PC-9 (cell line): ENCODE results near the gene LRP1B. TPM values are rescaled to one million over a fixed set of nuclear protein-coding genes. Genes with fewer than 3 reads are reported as not detected.

Experiments used
- BruUV-seq: library from RNA; stranded (reverse); fragments of 400-500 nt; replicated peaks from 2 replicates; lab custom pipeline; 2021; lab: Mats Ljungman, UMichigan
- CTCF ChIA-PET: fragments of 300-600 bp; sonication (Branson Sonifier 250); formaldehyde crosslinking; loops from one replicate; lab custom pipeline; 2022; ENCODE audit warnings: antibody characterized with exemption; lab: Charles Lee
- POLR2A ChIA-PET: fragments of 300-600 bp; sonication (Branson Sonifier 250); formaldehyde crosslinking; loops from one replicate; lab custom pipeline; 2022; ENCODE audit warnings: antibody characterized with exemption; ENCODE audit not compliant: unreplicated experiment; lab: Charles Lee
- DNase-seq, 2 experiments: peaks; one replicate each; pipeline versions ENCODE4 v3.0.0 to v3.0.0-alpha.2; 2015 to 2022; ENCODE audit warnings: mixed read lengths in 1 of 2
- H2AFZ ChIP-seq: fragments of 200-600 bp; sonication (generic); 2 replicates; pipeline ENCODE4 v1.8.1; 2017; ENCODE audit warnings: antibody characterized with exemption
- H3F3A ChIP-seq: fragments of 200-600 bp; sonication (generic); 2 replicates; pipeline ENCODE4 v1.8.1; 2017; ENCODE audit warnings: antibody characterized with exemption, mild to moderate bottlenecking, low read depth; ENCODE audit not compliant: insufficient read depth
- H3K27ac ChIP-seq: fragments of 200-600 bp; sonication (generic); 2 replicates; pipeline ENCODE4 v1.6.1; 2016; ENCODE audit warnings: mixed run types
- H3K27me3 ChIP-seq: fragments of 200-600 bp; sonication (generic); 2 replicates; pipeline ENCODE4 v1.6.1; 2016; ENCODE audit warnings: low read depth, mixed run types; ENCODE audit not compliant: insufficient read depth
- H3K36me3 ChIP-seq: fragments of 200-600 bp; sonication (generic); 2 replicates; pipeline ENCODE4 v1.6.1; 2016; ENCODE audit warnings: low read depth, mixed run types
- H3K4me1 ChIP-seq: fragments of 200-600 bp; sonication (generic); replicated peaks from 2 replicates; pipeline ENCODE4 v1.6.1; 2016; ENCODE audit warnings: mixed run types; ENCODE audit not compliant: insufficient read depth
- H3K4me2 ChIP-seq: fragments of 200-600 bp; sonication (generic); 2 replicates; pipeline ENCODE4 v1.6.1; 2017; ENCODE audit warnings: mixed run types
- H3K4me3 ChIP-seq: fragments of 200-600 bp; sonication (generic); 2 replicates; pipeline ENCODE4 v1.6.1; 2016; ENCODE audit warnings: mixed run types
- H3K79me2 ChIP-seq: fragments of 200-600 bp; sonication (generic); 2 replicates; pipeline ENCODE4 v1.6.1; 2017; ENCODE audit warnings: low read depth, mixed run types
- H3K9me2 ChIP-seq: fragments of 200-600 bp; sonication (generic); 2 replicates; pipeline ENCODE4 v1.8.1; 2017; ENCODE audit warnings: mild to moderate bottlenecking; ENCODE audit not compliant: insufficient read depth
- H3K9me3 ChIP-seq: fragments of 200-600 bp; sonication (generic); 2 replicates; pipeline ENCODE4 v1.8.1; 2016; ENCODE audit warnings: low read depth; ENCODE audit not compliant: insufficient read depth
- H4K20me1 ChIP-seq: fragments of 200-600 bp; sonication (generic); 2 replicates; pipeline ENCODE4 v1.8.1; 2017; ENCODE audit not compliant: insufficient read depth
- EZH2 ChIP-seq: fragments of 200-600 bp; sonication (generic); IDR thresholded peaks from 2 replicates; pipeline ENCODE4 v1.8.0; 2017; ENCODE audit warnings: antibody characterized with exemption, low read depth
- intact Hi-C: fragments of 100-400 bp; cut with micrococcal nuclease; formaldehyde crosslinking; loops from one replicate; pipeline ENCODE4 v1.10.0; 2022; ENCODE audit not compliant: unreplicated experiment
- total RNA-seq: library from RNA; stranded (reverse); gene quantifications from 2 replicates; pipeline ENCODE4 v1.2.3, GENCODE V29; 2021
- TF ChIP-seq, protein P1 (sequence below): fragments of 200-600 bp; sonication (generic); conservative IDR thresholded peaks from 2 replicates; pipeline ENCODE4 v1.6.1; 2017; ENCODE audit warnings: mixed run types, antibody characterized with exemption, mild to moderate bottlenecking, moderate library complexity

Gene LRP1B
- total RNA-seq, 1 experiment from 2014 or later, result 1.7 TPM

- Histone ChIP-seq H3K4me1 (no peaks in the 10 kb centered on the region), H3F3A (no peaks in the 10 kb centered on the region), H3K9me3 (no peaks in the 10 kb centered on the region), H3K27ac (no peak overlapping the region), H3K79me2 (no peaks in the 10 kb centered on the region), H4K20me1 (no peaks in the 10 kb centered on the region), H3K27me3 (no peaks in the 10 kb centered on the region), H3K4me3 (no peak overlapping the region), H3K9me2 (no peaks in the 10 kb centered on the region), H3K4me2 (no peak overlapping the region), H2AFZ (no peak overlapping the region), H3K36me3 (no peaks in the 10 kb centered on the region)
- intact Hi-C loops, result no loop called here
- ChIA-PET CTCF (no interaction called here), POLR2A (no interaction called here)
- no peak for TF ChIP-seq EZH2
- TF ChIP-seq, protein P1, sequence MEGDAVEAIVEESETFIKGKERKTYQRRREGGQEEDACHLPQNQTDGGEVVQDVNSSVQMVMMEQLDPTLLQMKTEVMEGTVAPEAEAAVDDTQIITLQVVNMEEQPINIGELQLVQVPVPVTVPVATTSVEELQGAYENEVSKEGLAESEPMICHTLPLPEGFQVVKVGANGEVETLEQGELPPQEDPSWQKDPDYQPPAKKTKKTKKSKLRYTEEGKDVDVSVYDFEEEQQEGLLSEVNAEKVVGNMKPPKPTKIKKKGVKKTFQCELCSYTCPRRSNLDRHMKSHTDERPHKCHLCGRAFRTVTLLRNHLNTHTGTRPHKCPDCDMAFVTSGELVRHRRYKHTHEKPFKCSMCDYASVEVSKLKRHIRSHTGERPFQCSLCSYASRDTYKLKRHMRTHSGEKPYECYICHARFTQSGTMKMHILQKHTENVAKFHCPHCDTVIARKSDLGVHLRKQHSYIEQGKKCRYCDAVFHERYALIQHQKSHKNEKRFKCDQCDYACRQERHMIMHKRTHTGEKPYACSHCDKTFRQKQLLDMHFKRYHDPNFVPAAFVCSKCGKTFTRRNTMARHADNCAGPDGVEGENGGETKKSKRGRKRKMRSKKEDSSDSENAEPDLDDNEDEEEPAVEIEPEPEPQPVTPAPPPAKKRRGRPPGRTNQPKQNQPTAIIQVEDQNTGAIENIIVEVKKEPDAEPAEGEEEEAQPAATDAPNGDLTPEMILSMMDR, result no peak
- no peak for DNase-seq
- BruUV-seq, result no TSS peak
These were observed 491.0 kb downstream of the LRP1B start for GRCh38 chr2:141639809-141640208.

GRCh38 chr2:141633132-141633531, 497.7 kb downstream of the LRP1B start:
- H3K4me2 ChIP-seq, result no peak overlapping the region
- H2AFZ ChIP-seq, result no peak overlapping the region
- H3K79me2 ChIP-seq, result no peaks in the 10 kb centered on the region
- no peaks in the 10 kb centered on the region for H3K36me3 ChIP-seq
- ChIA-PET POLR2A (no interaction called here), CTCF (no interaction called here)
- no peaks in the 10 kb centered on the region for H3F3A ChIP-seq
- no peak for DNase-seq
- TF ChIP-seq EZH2, result no peak
- TF ChIP-seq, protein P1, result no peak
- no peaks in the 10 kb centered on the region for H3K27me3 ChIP-seq
- H3K4me3 ChIP-seq, result no peak overlapping the region
- no TSS peak for BruUV-seq
- no peak overlapping the region for H3K27ac ChIP-seq
- H4K20me1 ChIP-seq, result no peaks in the 10 kb centered on the region
- H3K9me3 ChIP-seq, result no peaks in the 10 kb centered on the region
- H3K4me1 ChIP-seq, result no peaks in the 10 kb centered on the region
- intact Hi-C loops, result no loop called here
- no peaks in the 10 kb centered on the region for H3K9me2 ChIP-seq

DNA sequence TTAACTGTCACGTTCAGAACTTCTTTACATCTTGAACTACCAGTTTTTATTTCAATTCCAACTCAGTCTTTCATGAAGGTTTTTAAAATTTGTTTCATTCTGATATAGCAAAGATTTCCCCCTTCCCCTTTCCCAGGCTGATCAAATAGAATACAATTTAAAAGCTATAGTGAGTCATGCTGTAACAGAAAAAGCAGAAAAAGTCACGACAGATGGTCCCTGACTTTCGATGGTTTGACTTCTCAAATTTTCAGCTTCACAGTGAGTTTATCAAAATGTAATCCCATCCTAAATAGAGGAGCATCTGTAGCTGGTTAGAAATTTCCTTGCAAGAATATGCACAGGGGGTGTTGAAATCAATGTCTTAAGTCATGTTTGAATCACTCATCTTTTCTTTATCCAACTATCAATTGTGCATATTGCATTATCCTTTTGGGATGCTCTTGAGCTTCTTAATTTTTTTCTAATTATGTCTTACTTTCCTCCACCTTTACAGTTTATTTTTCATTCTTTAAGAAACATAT, 500.3 kb downstream of the LRP1B start:
- no peaks in the 10 kb centered on the region for H4K20me1 ChIP-seq
- ChIA-PET CTCF (no interaction called here), POLR2A (no interaction called here)
- no peaks in the 10 kb centered on the region for H3K79me2 ChIP-seq
- no peaks in the 10 kb centered on the region for H3K9me3 ChIP-seq
- BruUV-seq, result no TSS peak
- no peaks in the 10 kb centered on the region for H3F3A ChIP-seq
- no peak for DNase-seq
- TF ChIP-seq, protein P1, result no peak
- no peak for TF ChIP-seq EZH2
- H3K4me2 ChIP-seq, result no peak overlapping the region
- H3K4me1 ChIP-seq, result no peaks in the 10 kb centered on the region
- no peak overlapping the region for H2AFZ ChIP-seq
- no peaks in the 10 kb centered on the region for H3K9me2 ChIP-seq
- no peak overlapping the region for H3K27ac ChIP-seq
- no peak overlapping the region for H3K4me3 ChIP-seq
- intact Hi-C loops, result no loop called here
- H3K27me3 ChIP-seq, result no peaks in the 10 kb centered on the region
- no peaks in the 10 kb centered on the region for H3K36me3 ChIP-seq
